ENCODE measurements around the gene SOWAHA.

- no peak for TF ChIP-seq SMC3 (conservative IDR thresholded peaks at IDR 0.05; ENCODE audit: poor library complexity)
- TF ChIP-seq POLR2AphosphoS5 (IDR thresholded peaks at IDR 0.05): no peak
Observed at GRCh38 chr5:132848270-132848669, 35.2 kb downstream of the SOWAHA start.

All from neural cell (in vitro differentiated cells).